ENCODE measurements around the gene MYO15B.

The MYO15B gene

GRCh38 chr17:75587675-75588595 is at the start of gene MYO15B:
TSS of gene MYO15B (plus strand) at chr17:75587800. CDS start at chr17:75588058, 258 bp downstream.
- no peak for DNase-seq

GRCh38 chr17:75539967-75540729 is 47.5 kb upstream of the MYO15B start:
- no peak for DNase-seq

GRCh38 chr17:75540923-75541503 is 46.6 kb upstream of the MYO15B start:
- no peak for DNase-seq

GRCh38 chr17:75542229-75542628 is 45.4 kb upstream of the MYO15B start:
- no peak for DNase-seq

GRCh38 chr17:75542728-75543336 is 44.8 kb upstream of the MYO15B start:
- no peak for DNase-seq

- no peak for DNase-seq
Observed at GRCh38 chr17:75544250-75544649, 43.4 kb upstream of the MYO15B start.

GRCh38 chr17:75546181-75546580 is 41.4 kb upstream of the MYO15B start:
- DNase-seq = no peak

- no peak for DNase-seq
Observed at GRCh38 chr17:75547091-75547490, 40.5 kb upstream of the MYO15B start.

GRCh38 chr17:75548813-75549212 is 38.8 kb upstream of the MYO15B start:
- DNase-seq = no peak

GRCh38 chr17:75549246-75550138 is 38.1 kb upstream of the MYO15B start:
- DNase-seq = no peak

GRCh38 chr17:75550139-75550465 is 37.5 kb upstream of the MYO15B start:
- DNase-seq = no peak

- no peak for DNase-seq
Observed at GRCh38 chr17:75551266-75551665, 36.3 kb upstream of the MYO15B start.

GRCh38 chr17:75552425-75553294 is 34.9 kb upstream of the MYO15B start:
- no peak for DNase-seq

- DNase-seq = no peak
Observed at GRCh38 chr17:75553295-75554110, 34.1 kb upstream of the MYO15B start.

- no peak for DNase-seq
Observed at GRCh38 chr17:75555679-75556153, 31.9 kb upstream of the MYO15B start.

GRCh38 chr17:75557075-75557851 is 30.3 kb upstream of the MYO15B start:
- no peak for DNase-seq

- no peak for DNase-seq
Observed at GRCh38 chr17:75557852-75558665, 29.5 kb upstream of the MYO15B start.

Measured in RPMI8226 (cell line).